A673 (cell line): ENCODE measurements around the gene XIRP2. TPM values are rescaled to one million over a fixed set of nuclear protein-coding genes. Genes with fewer than 3 reads are reported as not detected.
"Not testable (repeated sequence)": the region's sequence is repeated elsewhere in the genome, so short reads cannot be mapped to it uniquely, and the experiment has no call there.

Source experiments
- BruUV-seq: library from RNA; stranded (reverse); fragments of 400-500 nt; replicated peaks from 2 replicates; lab custom pipeline; 2021; lab: Mats Ljungman, UMichigan
- CTCF ChIA-PET: fragments of 300-600 bp; sonication (Branson Sonifier 250); formaldehyde crosslinking; loops from one replicate; lab custom pipeline; 2022; ENCODE audit warnings: antibody characterized with exemption; lab: Charles Lee
- POLR2A ChIA-PET: fragments of 300-600 bp; sonication (Branson Sonifier 250); formaldehyde crosslinking; loops from one replicate; lab custom pipeline; 2022; ENCODE audit warnings: antibody characterized with exemption; ENCODE audit not compliant: low non-redundant PET; lab: Charles Lee
- DNase-seq: peaks from one replicate; pipeline ENCODE4 v3.0.0-alpha.2; 2015; ENCODE audit warnings: low spot score
- H3K27ac ChIP-seq: fragments of 200-600 bp; sonication (generic); 2 replicates; pipeline ENCODE4 v1.5.1; 2016; ENCODE audit warnings: mixed run types, low read depth, mild to moderate bottlenecking, mixed read lengths, antibody characterized with exemption, low read length; ENCODE audit not compliant: poor library complexity, severe bottlenecking
- H3K27me3 ChIP-seq: fragments of 200-600 bp; sonication (generic); replicated peaks from 2 replicates; pipeline ENCODE4 v1.6.1; 2017; ENCODE audit warnings: mixed run types, low read depth, mild to moderate bottlenecking, mixed read lengths, antibody characterized with exemption, low read length; ENCODE audit not compliant: insufficient read depth, poor library complexity
- H3K36me3 ChIP-seq: fragments of 200-600 bp; sonication (generic); 2 replicates; pipeline ENCODE4 v1.6.1; 2016; ENCODE audit warnings: mixed run types, mild to moderate bottlenecking, mixed read lengths, antibody characterized with exemption, low read length; ENCODE audit not compliant: insufficient read depth, poor library complexity, severe bottlenecking
- H3K4me1 ChIP-seq: fragments of 200-600 bp; sonication (generic); 2 replicates; pipeline ENCODE4 v1.6.1; 2017; ENCODE audit warnings: mixed run types, mild to moderate bottlenecking, mixed read lengths, antibody characterized with exemption, low read length; ENCODE audit not compliant: insufficient read depth, poor library complexity, severe bottlenecking
- H3K4me3 ChIP-seq: fragments of 200-600 bp; sonication (generic); 2 replicates; pipeline ENCODE4 v1.5.1; 2016; ENCODE audit warnings: low read depth, mixed run types, mild to moderate bottlenecking, mixed read lengths, low read length; ENCODE audit not compliant: poor library complexity, severe bottlenecking
- H3K9me3 ChIP-seq: fragments of 200-600 bp; sonication (generic); 2 replicates; pipeline ENCODE4 v1.6.1; 2016; ENCODE audit warnings: mixed run types, low read depth, mild to moderate bottlenecking, mixed read lengths, antibody characterized with exemption, low read length; ENCODE audit not compliant: poor library complexity, severe bottlenecking
- CTCF ChIP-seq: fragments of 300-800, 200-600 bp; sonication (generic); conservative IDR thresholded peaks from 2 replicates; pipeline ENCODE4 v1.5.1; 2017; ENCODE audit warnings: low read depth, mild to moderate bottlenecking, antibody characterized with exemption, low read length, moderate library complexity, mixed read lengths
- EZH2 ChIP-seq: fragments of 200-600 bp; sonication (generic); IDR thresholded peaks from 2 replicates; pipeline ENCODE4 v1.6.1; 2017; ENCODE audit warnings: borderline replicate concordance, low read depth, mild to moderate bottlenecking, mixed read lengths, antibody characterized with exemption, low read length; ENCODE audit not compliant: poor library complexity, severe bottlenecking
- intact Hi-C: fragments of 100-400 bp; cut with micrococcal nuclease; formaldehyde crosslinking; loops from one replicate; pipeline ENCODE4 v1.10.0; 2022; ENCODE audit not compliant: unreplicated experiment
- total RNA-seq: library from RNA; stranded (reverse); gene quantifications from 2 replicates; pipeline ENCODE4 v1.2.3, GENCODE V29; 2021

Gene XIRP2
- total RNA-seq, 1 experiment from 2014 or later, result 0.04 TPM

GRCh38 chr2:167265004-167265403, 376.7 kb downstream of the XIRP2 start:
- no peak for TF ChIP-seq CTCF
- TF ChIP-seq EZH2, result no peak
- no peaks in the 10 kb centered on the region for H3K36me3 ChIP-seq
- no peaks in the 10 kb centered on the region for H3K4me1 ChIP-seq
- no peak overlapping the region for H3K4me3 ChIP-seq
- H3K27me3 ChIP-seq, result no peaks in the 10 kb centered on the region
- no peak for DNase-seq
- intact Hi-C loops, result loop anchor here (2.0 kb wide), 2 partner anchors 146 to 854 kb away; no protein-coding TSS in a partner anchor
- no peak overlapping the region for H3K27ac ChIP-seq
- no peaks in the 10 kb centered on the region for H3K9me3 ChIP-seq
- POLR2A ChIA-PET, result no interaction called here
- CTCF ChIA-PET, result interaction anchor here (0.7 to 1.4 kb wide), 3 partner anchors 285 to 854 kb away, joined by 4 to 20 read pairs (median 4); no protein-coding TSS in a partner anchor
- BruUV-seq, result no TSS peak

DNA sequence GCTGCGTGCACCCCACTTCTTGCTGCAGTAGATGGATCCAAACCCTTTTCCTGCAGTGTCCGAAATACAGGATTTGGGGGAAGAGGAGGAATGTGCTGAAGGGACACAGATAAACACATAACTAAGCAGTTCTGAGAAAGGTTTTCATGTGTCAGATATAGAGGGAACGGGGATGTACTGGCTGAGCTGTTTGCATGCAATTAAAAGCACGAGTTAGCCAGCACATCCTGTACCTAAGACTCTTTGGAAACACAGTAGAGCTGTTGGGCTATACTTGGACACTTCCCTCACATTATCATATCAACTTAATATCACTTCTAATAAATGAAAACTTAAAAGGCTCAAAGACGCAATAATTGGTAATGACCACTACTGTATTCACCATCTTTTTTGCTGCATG, 377.4 kb downstream of the XIRP2 start:
- H3K36me3 ChIP-seq, result no peaks in the 10 kb centered on the region
- ChIA-PET CTCF (no interaction called here), POLR2A (no interaction called here)
- H3K4me3 ChIP-seq, result no peak overlapping the region
- TF ChIP-seq CTCF, result no peak
- BruUV-seq, result no TSS peak
- H3K27me3 ChIP-seq, result no peaks in the 10 kb centered on the region
- intact Hi-C loops, result loop anchor here (2.0 kb wide), 2 partner anchors 145 to 853 kb away; no protein-coding TSS in a partner anchor
- no peaks in the 10 kb centered on the region for H3K9me3 ChIP-seq
- DNase-seq, result no peak
- no peaks in the 10 kb centered on the region for H3K4me1 ChIP-seq
- no peak overlapping the region for H3K27ac ChIP-seq

- DNase-seq, BruUV-seq, CTCF ChIA-PET, H3K4me1 ChIP-seq, H3K27me3 ChIP-seq, intact Hi-C loops, POLR2A ChIA-PET, H3K36me3 ChIP-seq, H3K9me3 ChIP-seq, H3K27ac ChIP-seq, H3K4me3 ChIP-seq: not testable (repeated sequence)
Measured at GRCh38 chr2:167268245-167268644, 380.0 kb downstream of the XIRP2 start.

GRCh38 chr2:167271932-167272331, 383.7 kb downstream of the XIRP2 start:
- intact Hi-C loops, result no loop called here
- peak; percentile 18 for DNase-seq
- no TSS peak for BruUV-seq
- no peaks in the 10 kb centered on the region for H3K4me1 ChIP-seq
- no peaks in the 10 kb centered on the region for H3K9me3 ChIP-seq
- H3K27me3 ChIP-seq, result no peaks in the 10 kb centered on the region
- no peak overlapping the region for H3K27ac ChIP-seq
- no peak for TF ChIP-seq EZH2
- TF ChIP-seq CTCF, result no peak
- ChIA-PET CTCF (no interaction called here), POLR2A (no interaction called here)
- H3K4me3 ChIP-seq, result no peak overlapping the region
- H3K36me3 ChIP-seq, result no peaks in the 10 kb centered on the region
